OCI-LY7 (cell line): ENCODE results near the gene TDRD15. TPM values are rescaled to one million over a fixed set of nuclear protein-coding genes. Genes with fewer than 3 reads are reported as not detected.
"Not testable (repeated sequence)": the region's sequence is repeated elsewhere in the genome, so short reads cannot be mapped to it uniquely, and the experiment has no call there.

ENCODE experiments used
- BruUV-seq: library from RNA; stranded (reverse); fragments of 400-500 nt; replicated peaks from 2 replicates; lab custom pipeline; 2021; lab: Mats Ljungman, UMichigan
- CTCF ChIA-PET: fragments of 300-600 bp; sonication (Branson Sonifier 250); formaldehyde crosslinking; loops from one replicate; lab custom pipeline; 2022; ENCODE audit warnings: antibody characterized with exemption; ENCODE audit not compliant: unreplicated experiment; lab: Charles Lee
- POLR2A ChIA-PET: fragments of 300-600 bp; sonication (Branson Sonifier 250); formaldehyde crosslinking; loops from one replicate; lab custom pipeline; 2022; ENCODE audit warnings: antibody characterized with exemption; lab: Charles Lee
- DNase-seq: peaks from one replicate; pipeline ENCODE4 v3.0.0-alpha.2; 2015; ENCODE audit warnings: low spot score
- H2AFZ ChIP-seq: fragments of 200-600 bp; sonication (generic), shearing (Covaris generic); 2 replicates; pipeline ENCODE4 v1.6.1; 2014; ENCODE audit warnings: mild to moderate bottlenecking, antibody characterized with exemption, low read length, moderate library complexity
- H3K27ac ChIP-seq: fragments of 200-600 bp; sonication (generic); 2 replicates; pipeline ENCODE4 v1.5.1; 2014; ENCODE audit warnings: mixed run types, low read depth, mild to moderate bottlenecking, moderate library complexity, low read length, inconsistent platforms; ENCODE audit not compliant: poor library complexity, severe bottlenecking
- H3K36me3 ChIP-seq: fragments of 200-600 bp; sonication (generic); 2 replicates; pipeline ENCODE4 v1.6.1; 2014; ENCODE audit warnings: mild to moderate bottlenecking, antibody characterized with exemption, low read length, moderate library complexity, mixed read lengths; ENCODE audit not compliant: insufficient read depth
- H3K4me1 ChIP-seq: fragments of 200-600 bp; sonication (generic); 2 replicates; pipeline ENCODE4 v1.5.1; 2014; ENCODE audit warnings: mild to moderate bottlenecking, low read length; ENCODE audit not compliant: insufficient read depth, poor library complexity, severe bottlenecking
- H3K4me2 ChIP-seq: fragments of 200-600 bp; sonication (generic); 2 replicates; pipeline ENCODE4 v1.6.1; 2014; ENCODE audit warnings: mild to moderate bottlenecking, low read length
- H3K4me3 ChIP-seq: fragments of 200-600 bp; sonication (generic); 2 replicates; pipeline ENCODE4 v1.5.1; 2014; ENCODE audit warnings: mild to moderate bottlenecking, low read depth, low read length; ENCODE audit not compliant: poor library complexity, severe bottlenecking
- H3K79me2 ChIP-seq: fragments of 200-600 bp; sonication (generic); 2 replicates; pipeline ENCODE4 v1.6.1; 2016; ENCODE audit warnings: low read depth, mild to moderate bottlenecking, low read length, moderate library complexity, mixed read lengths; ENCODE audit not compliant: insufficient read depth
- H3K9me2 ChIP-seq: fragments of 200-600 bp; sonication (generic); 2 replicates; pipeline ENCODE4 v1.6.1; 2016; ENCODE audit warnings: mild to moderate bottlenecking, low read length, mixed read lengths; ENCODE audit not compliant: insufficient read depth
- H3K9me3 ChIP-seq: fragments of 200-600 bp; sonication (generic); 2 replicates; pipeline ENCODE4 v1.6.1; 2014; ENCODE audit warnings: mild to moderate bottlenecking, mixed run types, low read length, mixed read lengths
- H4K20me1 ChIP-seq: fragments of 200-600 bp; sonication (generic); 2 replicates; pipeline ENCODE4 v1.6.1; 2014; ENCODE audit warnings: mild to moderate bottlenecking, antibody characterized with exemption, low read length, moderate library complexity, mixed read lengths; ENCODE audit not compliant: insufficient read depth
- EZH2phosphoT487 ChIP-seq: fragments of 200-600 bp; sonication (generic); IDR thresholded peaks from 2 replicates; pipeline ENCODE4 v1.6.1; 2018; ENCODE audit warnings: low read depth, borderline replicate concordance, mild to moderate bottlenecking, mixed run types, antibody characterized with exemption, low read length, moderate library complexity, mixed read lengths
- intact Hi-C: fragments of 100-400 bp; cut with micrococcal nuclease; formaldehyde crosslinking; loops from one replicate; pipeline ENCODE4 v1.10.0; 2022; ENCODE audit not compliant: unreplicated experiment
- total RNA-seq, 2 experiments: library from RNA; depleted of rRNA in 1 of 2; stranded (reverse); fragments of >200 nt in 1 of 2; shearing (Covaris generic) in 1 of 2; gene quantifications; 2 replicates each; pipeline ENCODE4 v1.2.3, GENCODE V29; 2014 to 2022
- TF ChIP-seq, protein P1 (sequence below): fragments of 200-600 bp; sonication (generic); conservative IDR thresholded peaks from 2 replicates; pipeline ENCODE4 v1.5.1; 2014; ENCODE audit warnings: mild to moderate bottlenecking, antibody characterized with exemption, low read length, moderate library complexity, mixed read lengths

The TDRD15 gene
- total RNA-seq, 2 experiments from 2014 or later: not detected

GRCh38 chr2:21098294-21098693, 25.5 kb upstream of the TDRD15 start:
- H3K4me3 ChIP-seq: no peak overlapping the region
- no peak overlapping the region for H3K4me2 ChIP-seq
- no peak overlapping the region for H2AFZ ChIP-seq
- H3K79me2 ChIP-seq: no peaks in the 10 kb centered on the region
- POLR2A ChIA-PET: interaction anchor here (1.0 kb wide), 1 partner anchor 22 kb away, joined by 3 read pairs; no protein-coding TSS in a partner anchor
- H3K27ac ChIP-seq: no peak overlapping the region
- no peaks in the 10 kb centered on the region for H3K36me3 ChIP-seq
- no peaks in the 10 kb centered on the region for H3K4me1 ChIP-seq
- intact Hi-C loops: no loop called here
- no TSS peak for BruUV-seq
- CTCF ChIA-PET: no interaction called here
- no peaks in the 10 kb centered on the region for H3K9me2 ChIP-seq
- no peak for DNase-seq
- no peak for TF ChIP-seq EZH2phosphoT487
- TF ChIP-seq, protein P1, sequence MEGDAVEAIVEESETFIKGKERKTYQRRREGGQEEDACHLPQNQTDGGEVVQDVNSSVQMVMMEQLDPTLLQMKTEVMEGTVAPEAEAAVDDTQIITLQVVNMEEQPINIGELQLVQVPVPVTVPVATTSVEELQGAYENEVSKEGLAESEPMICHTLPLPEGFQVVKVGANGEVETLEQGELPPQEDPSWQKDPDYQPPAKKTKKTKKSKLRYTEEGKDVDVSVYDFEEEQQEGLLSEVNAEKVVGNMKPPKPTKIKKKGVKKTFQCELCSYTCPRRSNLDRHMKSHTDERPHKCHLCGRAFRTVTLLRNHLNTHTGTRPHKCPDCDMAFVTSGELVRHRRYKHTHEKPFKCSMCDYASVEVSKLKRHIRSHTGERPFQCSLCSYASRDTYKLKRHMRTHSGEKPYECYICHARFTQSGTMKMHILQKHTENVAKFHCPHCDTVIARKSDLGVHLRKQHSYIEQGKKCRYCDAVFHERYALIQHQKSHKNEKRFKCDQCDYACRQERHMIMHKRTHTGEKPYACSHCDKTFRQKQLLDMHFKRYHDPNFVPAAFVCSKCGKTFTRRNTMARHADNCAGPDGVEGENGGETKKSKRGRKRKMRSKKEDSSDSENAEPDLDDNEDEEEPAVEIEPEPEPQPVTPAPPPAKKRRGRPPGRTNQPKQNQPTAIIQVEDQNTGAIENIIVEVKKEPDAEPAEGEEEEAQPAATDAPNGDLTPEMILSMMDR: no peak
- no peaks in the 10 kb centered on the region for H3K9me3 ChIP-seq
- H4K20me1 ChIP-seq: no peaks in the 10 kb centered on the region

GRCh38 chr2:21099281-21099907, 24.4 kb upstream of the TDRD15 start:
- Histone ChIP-seq H3K4me2 (no peak overlapping the region), H2AFZ (no peak overlapping the region), H3K27ac (no peak overlapping the region), H3K4me1 (peaks cover 4% of the 10 kb centered on the region), H4K20me1 (no peaks in the 10 kb centered on the region), H3K9me3 (no peaks in the 10 kb centered on the region), H3K36me3 (no peaks in the 10 kb centered on the region), H3K79me2 (no peaks in the 10 kb centered on the region), H3K9me2 (no peaks in the 10 kb centered on the region), H3K4me3 (no peak overlapping the region)
- POLR2A ChIA-PET: no interaction called here
- intact Hi-C loops: no loop called here
- BruUV-seq: no TSS peak
- CTCF ChIA-PET: no interaction called here
- TF ChIP-seq, protein P1: no peak
- no peak for TF ChIP-seq EZH2phosphoT487
- no peak for DNase-seq

DNA sequence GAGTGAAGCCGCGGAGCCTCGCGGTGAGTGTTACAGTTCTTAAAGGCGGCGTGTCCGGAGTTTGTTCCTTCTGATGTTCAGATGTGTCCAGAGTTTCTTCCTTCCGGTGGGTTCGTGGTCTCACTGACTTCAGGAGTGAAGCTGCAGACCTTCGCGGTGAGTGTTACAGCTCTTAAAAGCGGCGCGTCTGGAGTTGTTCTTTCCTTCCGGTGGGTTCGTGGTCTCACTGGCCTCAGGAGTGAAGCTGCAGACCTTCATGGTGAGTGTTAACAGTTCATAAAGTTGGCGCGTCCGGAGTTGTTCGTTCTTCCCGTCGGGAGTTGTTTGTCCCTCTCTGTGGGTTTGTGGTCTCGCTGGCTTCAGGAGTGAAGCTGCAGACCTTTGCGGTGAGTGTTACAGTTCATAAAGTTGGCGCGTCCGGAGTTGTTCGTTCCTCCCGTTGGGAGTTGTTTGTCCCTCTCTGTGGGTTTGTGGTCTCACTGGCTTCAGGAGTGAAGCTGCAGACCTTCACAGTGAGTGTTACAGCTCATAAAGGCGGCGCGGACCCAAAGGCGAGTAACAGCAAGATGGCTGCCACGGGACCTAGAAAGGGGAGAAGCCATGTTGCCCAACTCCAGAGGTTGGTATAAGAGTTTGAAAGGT, 22.1 kb upstream of the TDRD15 start:
- H3K27ac ChIP-seq, H3K4me1 ChIP-seq, intact Hi-C loops, H2AFZ ChIP-seq, H3K4me3 ChIP-seq, H4K20me1 ChIP-seq, CTCF ChIA-PET, H3K4me2 ChIP-seq, BruUV-seq, H3K36me3 ChIP-seq, H3K9me3 ChIP-seq, POLR2A ChIA-PET, H3K9me2 ChIP-seq, H3K79me2 ChIP-seq, DNase-seq: not testable (repeated sequence)
